GM21515 (cell line): ENCODE results near the gene GTF2A1.
"Not testable (repeated sequence)": the region's sequence is repeated elsewhere in the genome, so short reads cannot be mapped to it uniquely, and the experiment has no call there.

Source experiments
- ATAC-seq: cut with Tn5 transposase; IDR thresholded peaks from one replicate; pipeline ENCODE4 v1.9.1; 2021; ENCODE audit not compliant: unreplicated experiment

GTF2A1 gene

DNA sequence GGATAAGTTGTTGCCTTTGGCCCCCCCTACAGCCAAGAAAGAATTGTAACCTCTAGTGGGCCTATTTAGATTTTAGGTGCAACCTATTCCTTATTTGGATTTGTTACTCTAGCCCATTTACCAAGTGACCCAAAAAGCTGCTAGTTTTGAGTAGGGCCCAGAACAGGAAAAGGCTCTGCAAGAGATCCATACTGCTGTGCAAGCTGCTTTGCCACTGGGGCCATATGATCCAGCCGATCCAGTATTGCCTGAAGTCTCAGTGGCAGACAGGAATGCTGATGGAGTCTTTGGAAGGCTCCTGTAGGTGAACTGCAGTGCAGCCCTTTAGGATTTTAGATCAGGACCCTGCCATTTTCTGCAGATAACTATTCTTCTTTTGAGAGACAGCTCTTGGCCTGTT, 12.9 kb upstream of the GTF2A1 start:
- ATAC-seq, result no peak

- no peak for ATAC-seq
Measured at GRCh38 chr14:81231540-81231939, 10.8 kb upstream of the GTF2A1 start.

GRCh38 chr14:81224222-81224621, 3.5 kb upstream of the GTF2A1 start:
- ATAC-seq, result no peak

GRCh38 chr14:81223788-81224187, 3.0 kb upstream of the GTF2A1 start:
- ATAC-seq, result not testable (repeated sequence)

GRCh38 chr14:81222691-81223090, 1.9 kb upstream of the GTF2A1 start:
- no peak for ATAC-seq

- no peak for ATAC-seq
Measured at GRCh38 chr14:81222126-81222525, 1.4 kb upstream of the GTF2A1 start.

DNA sequence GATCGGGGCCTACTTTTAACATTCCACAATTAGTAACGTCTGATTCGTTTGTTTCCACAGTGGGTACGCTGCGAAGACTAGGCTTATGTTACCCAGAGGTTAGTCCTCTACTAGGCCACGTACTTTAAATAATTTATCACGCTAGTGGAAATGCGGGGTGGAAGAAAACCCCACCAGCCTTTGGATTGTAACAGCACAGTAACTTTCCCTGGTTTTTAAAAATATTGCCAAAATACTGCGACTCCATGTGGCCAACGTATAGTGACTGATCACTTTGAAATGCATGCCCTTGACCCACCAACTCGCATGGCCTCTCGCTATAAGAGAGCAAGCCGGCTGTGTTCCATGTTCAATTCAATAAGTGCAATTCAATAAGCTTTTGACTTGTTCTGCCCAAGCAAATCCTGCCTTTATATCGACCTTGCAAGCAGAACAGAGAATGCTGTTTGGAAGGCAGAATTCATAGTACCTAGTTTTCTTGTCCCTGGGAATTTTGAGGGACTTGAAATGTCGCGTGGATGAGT, 882 bp upstream of the GTF2A1 start:
- no peak for ATAC-seq

- ATAC-seq, result no peak
Measured at GRCh38 chr14:81220580-81220829, 254 bp downstream of the GTF2A1 start.

DNA sequence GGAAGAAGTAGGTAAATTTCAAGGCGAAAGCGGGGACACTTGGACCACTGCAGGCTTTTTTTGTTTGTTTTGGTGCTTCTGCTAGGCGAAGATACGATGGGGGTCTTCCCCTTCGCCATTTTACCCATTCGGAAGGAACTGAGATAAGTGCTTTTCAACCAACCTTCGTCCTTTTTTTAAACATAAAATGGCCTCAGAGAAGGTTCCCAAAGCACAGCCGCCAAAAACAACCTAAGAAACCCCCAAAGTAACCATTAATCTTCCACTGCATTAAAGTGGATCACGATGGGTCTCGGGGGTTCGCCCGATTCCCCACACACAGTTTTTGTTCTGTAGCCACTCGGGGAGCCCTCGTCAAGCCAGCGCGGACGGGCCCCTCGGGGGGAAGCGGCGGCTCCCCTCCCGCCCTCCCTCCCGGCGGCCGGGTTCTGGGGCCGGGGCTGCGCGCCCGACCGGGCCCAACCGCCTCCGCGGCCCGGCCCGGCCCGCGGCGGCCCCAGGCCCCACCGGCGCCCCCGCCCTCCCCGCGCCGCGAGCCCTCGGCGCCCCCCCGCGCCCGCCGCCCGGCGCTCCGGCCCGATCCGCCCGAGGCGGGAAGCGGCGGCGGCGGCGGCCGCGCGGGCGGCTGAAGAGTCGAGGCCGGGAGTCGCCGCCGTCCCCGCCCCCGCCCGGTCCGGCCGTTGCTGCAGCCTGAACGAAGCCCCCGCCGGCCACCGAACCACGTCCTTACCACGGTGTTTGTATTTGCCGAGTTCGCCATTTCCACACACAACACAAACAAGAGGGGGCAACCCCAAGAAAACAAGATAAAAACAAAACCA, 790 bp downstream of the GTF2A1 start:
- no peak for ATAC-seq

DNA sequence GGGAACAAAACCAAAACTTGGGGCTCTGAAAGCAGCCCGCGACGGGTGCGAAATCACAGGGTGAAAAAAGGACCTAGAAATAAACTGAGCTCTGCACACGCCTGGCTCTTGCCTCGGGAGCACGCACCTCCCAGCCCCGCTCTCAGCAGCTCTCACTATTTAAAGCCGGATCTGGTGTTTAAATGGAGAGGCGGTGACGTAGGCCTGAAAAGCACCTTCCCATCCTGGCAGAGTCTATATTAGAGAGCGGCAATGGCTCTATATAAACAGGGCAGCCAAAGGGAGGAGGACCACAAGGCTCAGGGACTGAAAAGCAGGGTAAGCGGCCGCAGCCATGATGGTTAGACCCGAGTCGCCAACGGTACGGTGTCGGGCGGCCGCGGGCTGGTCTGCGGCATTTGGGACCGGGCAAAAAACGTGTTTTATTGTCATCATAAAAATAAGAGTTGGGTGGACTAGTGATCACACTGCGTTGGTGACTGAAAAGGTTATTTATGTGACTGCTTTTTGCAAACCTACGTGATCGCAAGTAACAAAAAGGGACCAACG, 1.5 kb downstream of the GTF2A1 start:
- ATAC-seq, result peak; percentile 66

GRCh38 chr14:81211844-81212243, 8.9 kb downstream of the GTF2A1 start:
- no peak for ATAC-seq

DNA sequence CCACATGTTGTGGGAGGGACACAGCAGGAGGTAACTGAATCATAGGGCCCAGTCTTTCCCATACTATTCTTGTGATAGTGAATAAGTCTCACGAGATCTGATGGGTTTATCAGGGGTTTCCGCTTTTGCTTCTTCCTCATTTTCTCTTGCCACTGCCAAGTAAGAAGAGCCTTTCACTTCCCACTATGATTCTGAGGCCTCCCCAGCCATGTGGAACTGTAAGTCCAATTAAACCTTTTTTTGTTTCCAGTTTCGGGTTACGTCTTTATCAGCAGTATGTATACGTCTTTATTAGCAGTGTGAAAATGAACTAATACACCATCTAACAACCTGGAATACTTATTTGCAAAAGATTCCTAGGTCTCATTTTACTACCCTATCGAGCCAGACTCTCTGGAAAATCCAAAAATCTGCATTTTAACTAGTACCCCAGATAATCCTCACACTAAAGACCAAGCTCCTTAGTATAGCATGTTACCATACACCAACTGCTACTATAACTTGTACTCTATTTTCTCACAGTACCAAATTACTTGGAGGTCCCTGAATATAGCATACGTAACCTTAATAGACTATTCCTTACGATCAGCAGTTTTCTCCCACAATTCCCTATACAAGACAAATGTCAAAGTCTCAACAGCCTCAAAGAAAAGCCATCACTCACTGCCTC, 11.5 kb downstream of the GTF2A1 start:
- ATAC-seq, result no peak

DNA sequence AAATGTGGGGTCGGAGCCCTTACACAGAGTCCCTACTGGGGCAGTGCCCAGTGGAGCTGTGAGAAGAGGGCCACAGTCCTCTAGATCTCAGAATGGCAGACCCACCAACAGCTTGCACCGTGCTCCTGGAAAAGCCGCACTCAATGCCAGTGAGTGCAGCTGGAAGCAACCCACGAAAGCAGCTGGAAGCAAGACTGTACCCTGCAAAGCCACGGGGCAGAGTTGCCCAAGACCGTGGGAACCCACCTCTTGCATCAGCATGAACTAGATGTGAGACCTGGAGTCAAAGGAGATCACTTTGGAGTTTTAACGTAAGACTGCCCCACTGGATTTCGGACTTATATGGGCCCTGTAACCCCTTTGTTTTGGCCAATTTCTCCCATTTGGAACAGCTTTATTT, 12.3 kb downstream of the GTF2A1 start:
- ATAC-seq, result no peak

DNA sequence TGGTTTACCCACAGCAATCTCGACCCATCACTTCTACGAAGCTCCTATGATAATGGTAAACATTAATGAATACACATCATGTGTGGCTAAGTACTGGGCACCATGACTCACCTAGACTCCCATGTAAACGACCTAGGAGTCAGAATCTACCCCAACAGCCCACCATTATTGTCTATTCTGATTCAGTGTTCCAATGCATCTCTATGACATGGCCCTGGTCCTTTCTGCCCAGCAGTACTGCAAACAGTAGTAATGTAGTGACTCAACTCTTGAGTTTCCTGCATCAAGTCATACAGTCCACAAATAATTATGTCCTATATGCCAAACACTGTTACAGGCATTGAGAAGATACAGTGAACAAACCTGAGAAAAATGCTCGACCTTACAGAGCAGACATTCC, 14.6 kb downstream of the GTF2A1 start:
- no peak for ATAC-seq

GRCh38 chr14:81205639-81206038, 15.1 kb downstream of the GTF2A1 start:
- ATAC-seq, result no peak

DNA sequence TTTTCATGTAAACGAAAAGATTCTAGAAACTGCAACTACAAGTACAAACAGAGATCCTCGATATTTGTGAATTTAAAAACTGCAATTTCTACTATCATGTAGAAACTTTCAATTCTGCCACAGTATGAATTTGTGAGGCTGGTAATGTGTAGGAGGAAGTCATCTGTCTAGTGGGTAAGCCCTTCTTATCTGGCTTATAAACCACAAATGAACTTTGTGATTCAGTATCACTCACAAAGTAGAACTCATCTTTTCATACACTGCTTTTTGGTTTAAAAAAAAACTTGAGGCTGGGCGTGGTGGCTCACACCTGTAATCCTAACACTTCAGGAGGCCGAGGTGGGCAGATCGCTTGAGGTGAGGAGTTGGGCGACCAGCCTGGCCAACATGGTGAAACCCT, 20.7 kb downstream of the GTF2A1 start:
- no peak for ATAC-seq

DNA sequence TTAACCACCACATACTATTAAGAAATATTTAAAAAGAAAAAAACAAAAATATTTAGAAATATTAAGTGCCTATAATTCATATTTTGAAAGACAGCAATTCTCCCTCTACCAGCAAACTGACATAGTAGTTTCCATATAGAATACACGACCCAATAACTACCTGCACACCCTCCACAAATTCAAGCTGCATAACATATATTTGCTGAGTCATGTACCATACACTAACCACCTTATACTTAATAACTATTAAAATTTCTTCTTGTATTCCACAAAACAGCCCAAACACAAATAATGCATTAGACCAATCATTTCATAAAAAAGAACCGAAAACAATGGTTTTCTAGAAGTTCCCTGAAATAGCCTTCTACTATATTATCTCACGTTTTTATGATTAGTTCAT, 21.7 kb downstream of the GTF2A1 start:
- ATAC-seq, result no peak

DNA sequence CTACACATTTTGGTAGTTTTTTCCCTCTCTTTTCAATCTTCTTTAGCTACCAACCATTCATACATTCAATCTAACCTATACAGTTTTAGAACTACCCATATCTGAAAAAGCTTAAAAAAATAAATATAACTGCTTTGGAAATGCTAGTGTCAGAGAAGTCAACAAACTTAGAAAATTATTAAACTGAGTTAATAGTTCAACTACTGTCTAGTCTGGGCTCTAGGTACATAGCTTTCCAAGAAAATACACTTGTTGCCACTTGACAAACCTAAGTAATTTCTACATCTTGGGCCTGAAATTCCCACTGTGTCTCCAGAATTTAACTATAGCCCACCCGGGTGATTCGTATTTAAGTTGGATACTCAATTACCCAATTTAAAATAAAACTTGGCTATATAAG, 22.1 kb downstream of the GTF2A1 start:
- no peak for ATAC-seq

- ATAC-seq, result peak; percentile 66
Measured at GRCh38 chr14:81193924-81194633, 26.7 kb downstream of the GTF2A1 start.

DNA sequence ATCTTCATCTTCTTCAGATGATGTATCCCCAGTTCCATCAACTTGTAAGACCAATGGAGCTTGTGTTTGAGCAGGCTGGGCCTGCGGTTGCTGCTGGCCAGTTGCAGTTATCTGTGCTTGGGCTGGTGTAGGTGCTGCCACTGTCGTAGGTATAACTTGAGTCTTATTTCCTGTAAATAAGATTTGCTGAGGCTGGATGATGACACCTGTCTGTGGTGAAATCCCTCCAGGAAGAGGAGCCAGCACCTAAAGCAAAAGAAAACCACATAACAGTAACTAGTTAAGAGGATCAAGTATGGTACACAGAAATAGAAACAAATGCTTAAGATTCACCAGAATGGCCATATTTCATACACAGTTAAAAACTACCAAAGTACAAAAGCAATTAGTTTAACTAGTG, 28.2 kb downstream of the GTF2A1 start:
- no peak for ATAC-seq

DNA sequence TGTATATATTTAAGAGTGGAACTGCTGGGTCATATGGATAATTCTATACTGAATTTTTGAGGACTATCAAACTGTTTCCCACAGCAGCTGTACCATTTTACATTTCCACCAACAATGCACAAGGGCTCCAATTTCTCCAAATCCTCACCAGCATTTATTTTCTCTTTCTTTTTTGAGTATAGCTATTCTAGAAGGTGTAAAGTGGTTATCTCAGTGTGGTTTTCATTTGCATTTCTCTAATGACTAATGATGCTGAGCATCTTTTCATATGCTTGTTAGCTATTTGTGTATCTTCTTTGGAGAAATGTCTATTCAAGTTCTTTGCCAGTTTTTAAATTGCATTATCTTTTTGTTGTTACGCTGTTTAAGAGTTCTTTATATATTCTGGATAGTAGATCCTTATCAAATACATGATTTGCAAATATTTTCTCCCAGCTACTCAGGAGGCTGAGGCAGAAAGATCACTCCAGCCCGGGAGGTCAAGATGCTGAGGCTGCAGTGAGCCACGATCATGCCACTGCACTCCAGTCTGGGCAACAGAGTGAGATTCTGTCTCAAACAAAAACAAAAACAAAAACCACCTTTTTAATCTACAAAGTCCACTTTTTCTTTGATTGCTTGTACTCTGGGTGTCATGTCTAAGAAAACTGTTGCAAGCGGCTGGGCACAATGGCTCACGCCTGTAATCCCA, 32.8 kb downstream of the GTF2A1 start:
- peak; percentile 90 for ATAC-seq
